ENCODE results near the gene RAG2.
"Not testable (repeated sequence)": the region's sequence is repeated elsewhere in the genome, so short reads cannot be mapped to it uniquely, and the experiment has no call there.

The RAG2 gene

GRCh38 chr11:36565031-36565610 lies 32.9 kb downstream of the RAG2 start:
- FAIRE-seq, result no peak
- no peak for DNase-seq (ENCODE audit: insufficient read length, low spot score)
- no peak for TF ChIP-seq POLR2AphosphoS5 (IDR thresholded peaks at IDR 0.05; ENCODE audit: low read depth, low read length)
- no peak for TF ChIP-seq TAF1 (IDR thresholded peaks at IDR 0.05; ENCODE audit: low read depth, low read length)
- no peak for TF ChIP-seq SPI1 (IDR thresholded peaks at IDR 0.05; ENCODE audit: low read depth, low read length)
- TF ChIP-seq POU2F2 (IDR thresholded peaks at IDR 0.05; ENCODE audit: low read depth, low read length), result no peak
- TF ChIP-seq PAX5 (IDR thresholded peaks at IDR 0.05; ENCODE audit: insufficient read depth, low read length, severe bottlenecking), result no peak
- no peak for TF ChIP-seq POLR2A (IDR thresholded peaks at IDR 0.05; ENCODE audit: low read depth, low read length)

DNA sequence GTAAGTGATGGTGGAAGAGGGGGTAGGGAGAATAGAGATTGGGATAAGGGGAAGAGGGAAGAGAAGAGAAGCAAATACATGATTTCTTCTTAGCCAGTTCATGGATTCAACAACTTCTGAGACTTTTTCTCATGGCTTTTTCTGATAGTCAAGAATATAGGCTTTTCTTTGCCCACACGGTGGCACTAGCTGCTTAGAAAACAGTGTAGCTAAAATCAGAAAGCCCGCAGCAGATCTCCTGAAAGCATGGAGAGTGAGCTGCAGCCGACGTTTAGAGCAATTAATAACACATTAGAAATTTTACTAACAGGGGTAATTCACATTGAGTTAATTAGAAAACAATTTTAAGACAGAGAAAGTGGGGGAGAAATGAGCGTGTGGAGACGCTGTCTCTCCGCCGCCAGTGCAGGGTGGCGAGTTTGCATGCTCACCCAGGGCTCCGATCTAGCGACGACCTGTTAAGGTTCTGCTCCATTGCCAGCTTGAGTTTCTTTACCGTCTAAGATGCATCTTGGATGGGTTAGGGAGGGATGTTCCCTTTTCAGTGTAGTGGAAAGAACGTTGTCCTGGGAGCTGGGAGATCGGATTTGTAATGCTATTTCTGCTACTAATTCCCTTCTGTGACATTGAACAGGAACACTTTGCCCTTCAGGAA lies 33.5 kb downstream of the RAG2 start:
- peak; percentile 9 for DNase-seq (ENCODE audit: insufficient read length, low spot score)
- TF ChIP-seq TAF1 (IDR thresholded peaks at IDR 0.05; ENCODE audit: low read depth, low read length) (no peak), SPI1 (IDR thresholded peaks at IDR 0.05; ENCODE audit: low read depth, low read length) (no peak), PAX5 (IDR thresholded peaks at IDR 0.05; ENCODE audit: insufficient read depth, low read length, severe bottlenecking) (no peak), POU2F2 (IDR thresholded peaks at IDR 0.05; ENCODE audit: low read depth, low read length) (no peak), POLR2A (IDR thresholded peaks at IDR 0.05; ENCODE audit: low read depth, low read length) (no peak), POLR2AphosphoS5 (IDR thresholded peaks at IDR 0.05; ENCODE audit: low read depth, low read length) (no peak)
- FAIRE-seq, result peak; percentile 67

DNA sequence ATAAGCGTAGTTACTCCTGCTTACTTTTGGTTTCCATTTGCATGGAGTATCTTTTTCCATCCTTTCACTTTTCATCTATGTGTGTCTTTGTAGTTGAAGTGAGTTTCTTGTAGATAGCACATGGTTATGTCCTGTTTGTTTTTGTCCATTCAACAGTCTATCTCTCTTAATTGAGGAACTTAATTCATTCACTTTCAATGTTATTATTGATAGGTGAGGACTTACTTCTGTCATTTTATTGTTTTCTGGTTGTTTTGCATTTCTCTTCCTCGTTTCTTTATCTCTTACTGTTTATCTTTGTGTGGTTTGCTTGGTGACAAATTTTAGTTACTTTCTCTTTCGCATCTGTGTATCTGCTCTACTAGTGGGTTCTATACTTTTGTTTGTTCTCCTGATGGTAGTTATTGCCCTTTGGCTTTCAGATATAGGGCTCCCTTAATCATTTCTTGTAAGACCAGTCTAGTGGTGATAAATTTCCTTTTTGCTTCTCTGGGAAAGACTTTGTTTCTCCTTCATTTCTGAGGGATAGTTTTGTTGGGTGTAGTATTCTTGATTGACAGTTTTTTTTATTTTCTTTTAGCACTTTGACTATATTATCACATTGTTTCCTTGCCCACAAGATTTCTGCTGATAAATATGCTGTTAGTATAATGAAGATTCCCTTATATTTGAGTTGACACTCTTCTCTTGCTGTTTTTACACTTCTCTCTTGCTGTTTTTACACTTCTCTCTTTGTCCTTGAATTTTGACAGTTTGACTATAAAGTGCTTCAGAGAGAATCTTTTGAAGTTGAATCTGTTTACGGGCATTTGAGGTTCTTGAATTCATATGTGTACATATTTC lies 39.2 kb downstream of the RAG2 start:
- TF ChIP-seq PAX5 (IDR thresholded peaks at IDR 0.05; ENCODE audit: insufficient read depth, low read length, severe bottlenecking), result no peak
- DNase-seq (ENCODE audit: insufficient read length, low spot score) (peak; percentile 5), FAIRE-seq (no peak)

GRCh38 chr11:36557991-36558390 lies 40.0 kb downstream of the RAG2 start:
- no peak for FAIRE-seq
- DNase-seq (ENCODE audit: insufficient read length, low spot score), result no peak
- TF ChIP-seq TAF1 (IDR thresholded peaks at IDR 0.05; ENCODE audit: low read depth, low read length) (no peak), POU2F2 (IDR thresholded peaks at IDR 0.05; ENCODE audit: low read depth, low read length) (no peak), POLR2A (IDR thresholded peaks at IDR 0.05; ENCODE audit: low read depth, low read length) (no peak)

DNA sequence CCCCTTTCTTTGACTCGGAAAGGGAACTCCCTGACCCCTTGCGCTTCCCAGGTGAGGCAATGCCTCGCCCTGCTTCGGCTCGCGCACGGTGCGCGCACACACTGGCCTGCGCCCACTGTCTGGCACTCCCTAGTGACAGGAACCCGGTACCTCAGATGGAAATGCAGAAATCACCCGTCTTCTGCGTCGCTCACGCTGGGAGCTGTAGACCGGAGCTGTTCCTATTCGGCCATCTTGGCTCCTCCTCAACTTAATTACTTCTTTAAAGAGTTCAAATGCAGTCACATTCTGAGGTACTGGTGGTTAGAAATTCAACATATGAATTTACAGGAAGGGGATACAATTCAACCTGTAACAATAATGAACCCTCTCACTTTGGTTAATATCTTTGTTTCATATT lies 40.6 kb downstream of the RAG2 start:
- not testable (repeated sequence) for FAIRE-seq; DNase-seq (ENCODE audit: insufficient read length, low spot score)

GRCh38 chr11:36550385-36551115 lies 47.5 kb downstream of the RAG2 start:
- FAIRE-seq, result no peak
- no peak for DNase-seq (ENCODE audit: insufficient read length, low spot score)
- no peak for TF ChIP-seq POU2F2 (IDR thresholded peaks at IDR 0.05; ENCODE audit: low read depth, low read length)
- TF ChIP-seq TAF1 (IDR thresholded peaks at IDR 0.05; ENCODE audit: low read depth, low read length), result no peak
- no peak for TF ChIP-seq POLR2AphosphoS5 (IDR thresholded peaks at IDR 0.05; ENCODE audit: low read depth, low read length)

Data from GM12891 (cell line).